IMR-90 (cell line): ENCODE data around the gene BGN. TPM values are rescaled to one million over a fixed set of nuclear protein-coding genes. Genes with fewer than 3 reads are reported as not detected.

Experiments
- ATAC-seq: fragments of 200-7000 bp; cut with Tn5 transposase; 2 replicates; pipeline ENCODE4 v1.9.1; 2020; ENCODE audit warnings: low read depth, mild to moderate bottlenecking, moderate library complexity
- BruUV-seq: library from RNA; stranded (reverse); fragments of 400-500 nt; replicated peaks from 2 replicates; lab custom pipeline; 2021; lab: Mats Ljungman, UMichigan
- CTCF ChIA-PET: fragments of 300-600 bp; formaldehyde crosslinking; extraction: SDS; loops from one replicate; lab custom pipeline; 2021; ENCODE audit warnings: antibody characterized with exemption; lab: Yijun Ruan, JAX
- POLR2A ChIA-PET: fragments of 300-600 bp; sonication (Branson Sonifier 250); formaldehyde crosslinking; loops from one replicate; lab custom pipeline; 2022; ENCODE audit warnings: antibody characterized with exemption; ENCODE audit not compliant: unreplicated experiment; lab: Charles Lee
- DNase-seq: peaks from one replicate; pipeline ENCODE4 v3.0.0; 2013
- H2AFZ ChIP-seq: replicated peaks from 2 replicates; pipeline ENCODE3; 2013; ENCODE audit warnings: low read length, mild to moderate bottlenecking; ENCODE audit not compliant: poor library complexity
- H2AK5ac ChIP-seq: 2 replicates; pipeline ENCODE4 v1.6.1; 2013; ENCODE audit warnings: low read depth, low read length, inconsistent platforms
- H2AK9ac ChIP-seq: replicated peaks from 2 replicates; pipeline ENCODE3; 2013; ENCODE audit warnings: mild to moderate bottlenecking, low read depth, low read length, moderate library complexity; ENCODE audit not compliant: poor library complexity
- H2BK120ac ChIP-seq: 2 replicates; pipeline ENCODE4 v1.6.1; 2013; ENCODE audit warnings: low read depth, low read length, inconsistent platforms
- H2BK15ac ChIP-seq: 3 replicates; pipeline ENCODE4 v1.6.1; 2013; ENCODE audit warnings: low read depth, low read length, inconsistent platforms
- H2BK20ac ChIP-seq: 2 replicates; pipeline ENCODE4 v1.6.1; 2013; ENCODE audit warnings: low read depth, mild to moderate bottlenecking, inconsistent platforms, low read length, moderate library complexity
- H2BK5ac ChIP-seq: 2 replicates; pipeline ENCODE4 v1.6.1; 2013; ENCODE audit warnings: mild to moderate bottlenecking, low read depth, low read length, inconsistent platforms; ENCODE audit not compliant: poor library complexity, severe bottlenecking
- H3K14ac ChIP-seq: replicated peaks from 2 replicates; pipeline ENCODE4 v1.6.1; 2013; ENCODE audit warnings: low read depth, low read length, inconsistent platforms
- H3K18ac ChIP-seq: 2 replicates; pipeline ENCODE4 v1.6.1; 2013; ENCODE audit warnings: low read depth, low read length, control low read depth
- H3K23ac ChIP-seq: 2 replicates; pipeline ENCODE4 v1.6.1; 2013; ENCODE audit warnings: low read depth, low read length, inconsistent platforms
- H3K27ac ChIP-seq: 2 replicates; pipeline ENCODE4 v1.5.1; 2013; ENCODE audit warnings: mild to moderate bottlenecking, control low read depth, low read length; ENCODE audit not compliant: insufficient read depth
- H3K27me3 ChIP-seq: 2 replicates; pipeline ENCODE4 v1.6.1; 2013; ENCODE audit warnings: low read length; ENCODE audit not compliant: control insufficient read depth, insufficient read depth
- H3K36me3 ChIP-seq: 2 replicates; pipeline ENCODE4 v1.6.1; 2013; ENCODE audit warnings: low read length, mixed read lengths; ENCODE audit not compliant: control insufficient read depth, insufficient read depth
- H3K4ac ChIP-seq: 2 replicates; pipeline ENCODE4 v1.6.1; 2013; ENCODE audit warnings: low read depth, low read length, inconsistent platforms
- H3K4me1 ChIP-seq: 2 replicates; pipeline ENCODE4 v1.6.1; 2013; ENCODE audit warnings: low read length, mixed read lengths; ENCODE audit not compliant: control insufficient read depth, insufficient read depth
- H3K4me2 ChIP-seq: 2 replicates; pipeline ENCODE4 v1.6.1; 2013; ENCODE audit warnings: low read depth, mild to moderate bottlenecking, control low read depth, low read length, moderate library complexity
- H3K4me3 ChIP-seq: 2 replicates; pipeline ENCODE4 v1.5.1; 2013; ENCODE audit warnings: low read depth, mild to moderate bottlenecking, control low read depth, low read length, moderate library complexity; ENCODE audit not compliant: insufficient read depth
- H3K56ac ChIP-seq: 2 replicates; pipeline ENCODE4 v1.6.1; 2013; ENCODE audit warnings: low read length, inconsistent platforms; ENCODE audit not compliant: insufficient read depth; ENCODE audit errors: extremely low read depth
- H3K79me1 ChIP-seq, 2 experiments: 2 replicates each; pipeline ENCODE4 v1.6.1; 2013; ENCODE audit warnings: low read length in 2 of 2, inconsistent platforms in 1 of 2, low read depth in 1 of 2
- H3K9ac ChIP-seq: 2 replicates; pipeline ENCODE4 v1.6.1; 2013; ENCODE audit warnings: low read depth, low read length, control low read depth
- H3K9me1 ChIP-seq: 2 replicates; pipeline ENCODE4 v1.6.1; 2013; ENCODE audit warnings: low read length, inconsistent platforms; ENCODE audit not compliant: insufficient read depth
- H3K9me3 ChIP-seq: 2 replicates; pipeline ENCODE4 v1.6.1; 2013; ENCODE audit warnings: low read length; ENCODE audit not compliant: control insufficient read depth, insufficient read depth
- H4K20me1 ChIP-seq: 2 replicates; pipeline ENCODE4 v1.6.1; 2013; ENCODE audit warnings: low read length, inconsistent platforms; ENCODE audit not compliant: insufficient read depth
- H4K5ac ChIP-seq: 2 replicates; pipeline ENCODE4 v1.6.1; 2013; ENCODE audit warnings: mild to moderate bottlenecking, low read depth, low read length, control low read depth
- H4K8ac ChIP-seq, 2 experiments: 2 replicates each; pipeline ENCODE4 v1.6.1; 2013; ENCODE audit warnings: low read depth in 2 of 2, low read length in 2 of 2, control low read depth in 1 of 2, inconsistent platforms in 1 of 2
- H4K91ac ChIP-seq: 2 replicates; pipeline ENCODE4 v1.6.1; 2013; ENCODE audit warnings: low read depth, low read length, inconsistent platforms; ENCODE audit not compliant: insufficient read depth
- BHLHE40 ChIP-seq: fragments of 150-350 bp; IDR thresholded peaks from 2 replicates; pipeline ENCODE4 v1.6.1; 2016; ENCODE audit warnings: mild to moderate bottlenecking, low read depth, low read length
- CEBPB ChIP-seq: IDR thresholded peaks from 2 replicates; pipeline ENCODE4 v1.6.1; 2012; ENCODE audit warnings: low read depth, low read length, improper control_type of control experiment
- CHD1 ChIP-seq: IDR thresholded peaks from 2 replicates; pipeline ENCODE4 v1.6.1; 2012; ENCODE audit warnings: low read depth, low read length, improper control_type of control experiment
- FOS ChIP-seq: fragments of 150-350 bp; IDR thresholded peaks from 2 replicates; pipeline ENCODE4 v1.6.1; 2016; ENCODE audit warnings: low read depth, low read length
- MAFK ChIP-seq: IDR thresholded peaks from 2 replicates; pipeline ENCODE4 v1.6.1; 2012; ENCODE audit warnings: low read depth, low read length, improper control_type of control experiment
- MAZ ChIP-seq: IDR thresholded peaks from 2 replicates; pipeline ENCODE4 v1.6.1; 2012; ENCODE audit warnings: low read depth, mild to moderate bottlenecking, low read length, improper control_type of control experiment, moderate library complexity, borderline replicate concordance
- MXI1 ChIP-seq: IDR thresholded peaks from 2 replicates; pipeline ENCODE4 v1.6.1; 2012; ENCODE audit warnings: low read depth, mild to moderate bottlenecking, low read length, moderate library complexity, borderline replicate concordance
- NFE2L2 ChIP-seq: fragments of 150-350 bp; IDR thresholded peaks from 2 replicates; pipeline ENCODE4 v1.6.1; 2016; ENCODE audit warnings: low read depth, mild to moderate bottlenecking, low read length
- POLR2A ChIP-seq: IDR thresholded peaks from 2 replicates; pipeline ENCODE4 v1.6.1; 2012; ENCODE audit warnings: mild to moderate bottlenecking, low read depth, low read length
- RAD21 ChIP-seq: IDR thresholded peaks from 2 replicates; pipeline ENCODE4 v1.6.1; 2012; ENCODE audit warnings: low read length, improper control_type of control experiment
- RCOR1 ChIP-seq: IDR thresholded peaks from 2 replicates; pipeline ENCODE4 v1.6.1; 2012; ENCODE audit warnings: mild to moderate bottlenecking, low read length, improper control_type of control experiment; ENCODE audit not compliant: insufficient replicate concordance
- RFX5 ChIP-seq: IDR thresholded peaks from 2 replicates; pipeline ENCODE4 v1.8.0; 2012; ENCODE audit warnings: low read depth, mild to moderate bottlenecking, low read length, moderate library complexity
- SMC3 ChIP-seq: fragments of 150-350 bp; IDR thresholded peaks from 2 replicates; pipeline ENCODE4 v1.6.1; 2016; ENCODE audit warnings: low read depth, mild to moderate bottlenecking, antibody characterized with exemption, low read length, moderate library complexity
- WGBS, 2 experiments: methylation state at CpG; one replicate each; pipeline versions ENCODE4 v1.1.5 to v1.1.7; 2013; ENCODE audit warnings: missing lambda C conversion rate in 2 of 2; ENCODE audit not compliant: insufficient read length in 1 of 2; ENCODE audit errors: extremely low coverage in 2 of 2; 5-methylcytosine and 5-hydroxymethylcytosine counted together
- dilution Hi-C: fragments of 300-500 bp; cut with HindIII; formaldehyde crosslinking; loops from one replicate; pipeline ENCODE4 v1.14.3; 2018; ENCODE audit warnings: low sequenced_read_pairs; ENCODE audit not compliant: unreplicated experiment
- in situ Hi-C: fragments of 300-500 bp; cut with MboI; formaldehyde crosslinking; loops from 3 replicates; pipeline ENCODE4 v1.14.3; 2019; ENCODE audit warnings: low sequenced_read_pairs, inconsistent platforms, mixed read lengths
- intact Hi-C: fragments of 100-400 bp; cut with micrococcal nuclease; formaldehyde crosslinking; loops from 2 replicates; pipeline ENCODE4 v1.10.0; 2022
- polyA plus RNA-seq, 3 experiments: library from polyadenylated mRNA; depleted of rRNA; stranded (reverse); fragments of >200 nt; gene quantifications; 2 replicates each; pipeline ENCODE4 v1.2.3, GENCODE V29; 2012; ENCODE audit warnings: low replicate concordance in 1 of 3
- total RNA-seq: library from RNA; depleted of rRNA; stranded (reverse); fragments of >200 nt; gene quantifications from 2 replicates; pipeline ENCODE4 v1.2.3, GENCODE V29; 2012
- TF ChIP-seq, protein P1 (sequence below): fragments of 150-350 bp; IDR thresholded peaks from 2 replicates; pipeline ENCODE4 v1.6.1; 2016; ENCODE audit warnings: low read depth, mild to moderate bottlenecking, low read length, moderate library complexity, borderline replicate concordance
- TF ChIP-seq, protein P2 (sequence below): fragments of 150-350 bp; IDR thresholded peaks from 2 replicates; pipeline ENCODE4 v1.6.1; 2017; ENCODE audit warnings: mild to moderate bottlenecking, antibody characterized with exemption, low read length, low read depth

The BGN gene
- total and polyA plus RNA-seq, 2 of the 4 experiments (the other 2 are of a cell fraction) = 11.3 to 298 TPM

GRCh38 chrX:153454901-153455550 is 39.8 kb upstream of the BGN start:
- H4K20me1 ChIP-seq = no peaks in the 10 kb centered on the region
- dilution Hi-C loops = no loop called here
- no peak overlapping the region for H2BK5ac ChIP-seq
- in situ Hi-C loops = loop anchor here (25.0 kb wide), 1 partner anchor 418 kb away; no protein-coding TSS in a partner anchor
- no peak overlapping the region for H2BK15ac ChIP-seq
- TF ChIP-seq, protein P1, sequence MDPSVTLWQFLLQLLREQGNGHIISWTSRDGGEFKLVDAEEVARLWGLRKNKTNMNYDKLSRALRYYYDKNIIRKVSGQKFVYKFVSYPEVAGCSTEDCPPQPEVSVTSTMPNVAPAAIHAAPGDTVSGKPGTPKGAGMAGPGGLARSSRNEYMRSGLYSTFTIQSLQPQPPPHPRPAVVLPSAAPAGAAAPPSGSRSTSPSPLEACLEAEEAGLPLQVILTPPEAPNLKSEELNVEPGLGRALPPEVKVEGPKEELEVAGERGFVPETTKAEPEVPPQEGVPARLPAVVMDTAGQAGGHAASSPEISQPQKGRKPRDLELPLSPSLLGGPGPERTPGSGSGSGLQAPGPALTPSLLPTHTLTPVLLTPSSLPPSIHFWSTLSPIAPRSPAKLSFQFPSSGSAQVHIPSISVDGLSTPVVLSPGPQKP = no peak
- TF ChIP-seq MAFK (no peak), FOS (no peak), RCOR1 (no peak), RAD21 (no peak), CEBPB (no peak), CHD1 (no peak), BHLHE40 (no peak), MAZ (no peak), RFX5 (no peak), MXI1 (no peak), NFE2L2 (no peak), SMC3 (no peak), POLR2A (no peak)
- TF ChIP-seq, protein P2, sequence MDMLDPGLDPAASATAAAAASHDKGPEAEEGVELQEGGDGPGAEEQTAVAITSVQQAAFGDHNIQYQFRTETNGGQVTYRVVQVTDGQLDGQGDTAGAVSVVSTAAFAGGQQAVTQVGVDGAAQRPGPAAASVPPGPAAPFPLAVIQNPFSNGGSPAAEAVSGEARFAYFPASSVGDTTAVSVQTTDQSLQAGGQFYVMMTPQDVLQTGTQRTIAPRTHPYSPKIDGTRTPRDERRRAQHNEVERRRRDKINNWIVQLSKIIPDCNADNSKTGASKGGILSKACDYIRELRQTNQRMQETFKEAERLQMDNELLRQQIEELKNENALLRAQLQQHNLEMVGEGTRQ = no peak
- H3K4ac ChIP-seq = no peak overlapping the region
- H3K9me1 ChIP-seq = no peaks in the 10 kb centered on the region
- H3K14ac ChIP-seq = no peak overlapping the region
- H2AK9ac ChIP-seq = no peak overlapping the region
- H2AFZ ChIP-seq = no peak overlapping the region
- no peak overlapping the region for H2BK120ac ChIP-seq
- H3K4me1 ChIP-seq = no peaks in the 10 kb centered on the region
- no peak overlapping the region for H4K91ac ChIP-seq
- ChIA-PET CTCF (no interaction called here), POLR2A (no interaction called here)
- no peak overlapping the region for H4K8ac ChIP-seq
- H3K79me1 ChIP-seq = no peaks in the 10 kb centered on the region
- intact Hi-C loops = no loop called here
- no peak overlapping the region for H2BK20ac ChIP-seq
- H3K36me3 ChIP-seq = 0 out of 2 replicates have a peak, but pooled peaks cover 2% of the 10 kb centered on the region
- H3K4me2 ChIP-seq = no peak overlapping the region
- no peaks in the 10 kb centered on the region; the same call in 1 of the 2 replicates for H3K9me3 ChIP-seq
- no peaks in the 10 kb centered on the region for H3K27me3 ChIP-seq
- no peak overlapping the region for H3K27ac ChIP-seq
- no peak for ATAC-seq
- DNase-seq = no peak
- H3K23ac ChIP-seq = no peak overlapping the region
- H3K9ac ChIP-seq = no peak overlapping the region
- BruUV-seq = no TSS peak
- H2AK5ac ChIP-seq = no peak overlapping the region
- H4K5ac ChIP-seq = no peak overlapping the region
- H3K56ac ChIP-seq = no peak overlapping the region
- H3K4me3 ChIP-seq = no peak overlapping the region
- WGBS, 2 experiments = 83% methylated on average over 8 of the region's 16 CpGs; no CpG with 5 or more reads in 1 of the 2 experiments
- no peak overlapping the region for H3K18ac ChIP-seq
